ENCODE data around the gene TAPBP.
"Not testable (repeated sequence)": the region's sequence is repeated elsewhere in the genome, so short reads cannot be mapped to it uniquely, and the experiment has no call there.

Gene TAPBP

GRCh38 chr6:33313709-33314514 lies at the start of gene TAPBP:
TAPBP (minus strand) TSS chr6:33314078; CDS start chr6:33314041, 37 bp downstream.
- peak; percentile 92 for DNase-seq

GRCh38 chr6:33363486-33363885 lies 49.6 kb upstream of the TAPBP start:
- not testable (repeated sequence) for DNase-seq

- no peak for DNase-seq
Observed at GRCh38 chr6:33359331-33359730, 45.5 kb upstream of the TAPBP start.

GRCh38 chr6:33357160-33357871 lies 43.4 kb upstream of the TAPBP start:
- DNase-seq, result not testable (repeated sequence)

GRCh38 chr6:33356295-33356694 lies 42.4 kb upstream of the TAPBP start:
- no peak for DNase-seq

DNA sequence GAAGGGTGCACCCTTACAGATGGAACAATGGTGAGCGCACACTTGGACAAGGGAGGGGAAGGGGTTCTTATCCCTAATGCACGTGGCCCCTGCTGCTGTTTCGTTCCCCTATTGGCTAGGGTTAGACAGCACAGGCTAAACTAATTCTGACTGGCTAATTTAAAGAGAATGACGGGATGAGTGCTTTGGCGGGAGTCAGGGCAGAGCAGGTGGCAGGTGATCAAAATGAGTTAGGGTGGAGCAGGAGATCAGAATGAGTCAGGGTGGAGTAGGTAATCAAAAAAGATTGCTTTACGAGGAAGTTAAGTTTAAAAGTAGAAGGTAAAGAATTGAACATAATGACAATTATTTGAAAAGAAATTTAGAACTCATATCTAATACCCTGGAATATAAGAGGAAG lies 42.0 kb upstream of the TAPBP start:
- DNase-seq, result not testable (repeated sequence)

DNA sequence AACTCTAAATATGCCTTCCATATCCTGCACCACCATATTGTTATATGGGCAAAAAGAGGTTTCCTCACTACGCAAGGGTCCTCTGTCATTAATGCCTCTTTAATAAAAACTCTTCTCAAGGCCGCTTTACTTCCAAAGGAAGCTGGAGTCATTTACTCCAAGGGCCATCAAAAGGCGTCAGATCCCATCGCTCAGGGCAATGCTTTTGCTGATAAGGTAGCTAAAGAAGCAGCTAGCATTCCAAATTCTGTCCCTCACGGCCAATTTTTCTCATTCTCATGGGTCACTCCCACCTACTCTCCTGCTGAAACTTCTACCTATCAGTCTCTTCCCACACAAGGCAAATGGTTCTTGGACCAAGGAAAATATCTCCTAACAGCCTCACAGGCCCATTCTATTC lies 33.9 kb upstream of the TAPBP start:
- DNase-seq, result no peak

GRCh38 chr6:33346972-33347371 lies 33.1 kb upstream of the TAPBP start:
- DNase-seq, result not testable (repeated sequence)

DNA sequence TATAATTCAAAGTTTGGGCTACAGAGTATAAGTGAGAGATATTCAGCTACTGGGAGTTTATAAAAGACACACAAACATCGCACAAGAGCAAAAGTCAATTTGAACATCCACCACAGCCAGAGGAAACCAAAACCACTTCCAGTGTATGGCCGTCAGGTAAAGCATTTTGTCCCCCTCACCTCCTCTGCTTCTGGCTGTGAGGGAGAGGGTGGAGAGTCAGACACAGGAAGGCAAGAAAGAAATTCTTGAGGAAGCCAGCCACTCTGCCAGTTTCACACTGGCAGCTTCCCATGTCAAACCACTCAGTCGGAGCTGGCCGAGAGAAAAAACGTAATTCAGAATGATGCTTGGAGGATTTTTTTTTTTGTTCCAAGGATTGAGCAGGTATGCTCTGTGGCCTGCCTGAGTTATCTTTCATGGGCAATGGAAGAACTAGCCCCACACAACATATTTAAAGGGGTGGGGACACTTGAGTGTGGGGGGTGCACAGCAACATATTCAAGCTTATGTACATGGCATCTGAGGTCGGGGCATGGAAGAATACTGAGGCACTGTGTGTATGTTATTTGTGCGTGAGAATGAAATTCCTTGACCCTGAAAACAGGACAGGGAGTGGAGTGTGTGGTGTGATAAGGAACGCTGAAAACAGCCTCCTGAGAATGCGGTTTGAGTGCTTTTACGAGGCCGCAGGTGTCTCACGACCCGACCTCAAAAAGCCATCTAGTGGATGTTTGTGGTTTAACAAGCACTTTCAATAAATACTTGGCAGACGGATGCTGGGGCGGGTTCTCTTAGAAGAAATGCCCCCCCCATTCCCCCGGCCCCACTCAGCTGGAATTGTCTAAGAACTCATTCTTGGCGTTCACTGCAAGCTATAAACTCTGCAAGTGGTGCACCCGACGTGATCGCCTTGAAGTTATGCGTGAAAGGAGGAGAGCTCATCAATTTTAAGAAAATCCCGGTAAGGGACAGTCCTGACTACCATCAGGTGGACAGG lies 31.1 kb upstream of the TAPBP start:
- DNase-seq, result peak; percentile 82

DNA sequence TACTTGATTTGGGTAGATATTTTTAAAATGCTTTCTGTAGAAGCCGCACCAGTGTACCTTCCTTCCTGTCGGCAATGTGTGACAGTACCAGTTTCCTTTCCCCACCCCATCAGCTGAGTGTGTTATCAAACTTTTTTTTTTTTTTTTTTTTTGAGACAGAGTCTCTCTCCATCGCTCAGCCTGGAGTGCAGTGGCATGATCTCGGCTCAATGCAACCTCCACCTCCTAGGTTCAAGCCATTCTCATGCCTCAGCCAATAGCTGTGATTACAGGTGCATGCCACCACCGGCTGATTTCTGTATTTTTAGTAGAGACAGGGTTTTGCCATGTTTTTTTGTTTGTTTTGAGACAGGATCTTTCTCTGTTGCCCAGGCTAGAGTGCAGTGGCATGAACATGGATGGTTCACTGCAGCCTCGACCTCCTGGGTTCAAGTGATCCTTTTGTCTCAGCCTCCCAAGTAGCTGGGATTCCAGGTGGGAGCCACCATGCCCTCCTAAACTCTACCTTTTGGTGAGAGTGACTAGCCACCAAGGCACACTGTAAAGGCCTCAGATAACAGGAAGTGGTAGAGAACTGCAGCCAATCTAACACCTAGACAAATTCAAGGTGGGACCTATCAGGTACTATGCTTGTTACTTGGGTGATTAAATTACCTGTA lies 30.2 kb upstream of the TAPBP start:
- peak; percentile 63 for DNase-seq

DNA sequence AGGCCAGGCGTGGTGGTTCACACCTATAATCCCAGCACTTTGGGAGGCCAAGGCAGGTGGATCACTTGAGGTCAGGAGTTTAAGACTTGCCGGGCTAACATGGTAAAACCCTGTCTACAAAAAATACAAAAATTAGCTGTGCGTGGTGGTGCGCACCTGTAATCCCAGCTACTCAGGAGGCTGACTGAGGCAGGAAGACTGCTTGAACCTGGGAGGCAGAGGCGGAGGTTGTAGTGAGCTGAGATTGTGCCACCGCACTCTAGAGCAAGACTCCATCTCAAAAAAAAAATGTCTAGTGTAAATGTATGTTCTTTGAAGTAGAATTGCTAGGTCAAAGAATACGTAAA lies 29.7 kb upstream of the TAPBP start:
- DNase-seq, result not testable (repeated sequence)

DNA sequence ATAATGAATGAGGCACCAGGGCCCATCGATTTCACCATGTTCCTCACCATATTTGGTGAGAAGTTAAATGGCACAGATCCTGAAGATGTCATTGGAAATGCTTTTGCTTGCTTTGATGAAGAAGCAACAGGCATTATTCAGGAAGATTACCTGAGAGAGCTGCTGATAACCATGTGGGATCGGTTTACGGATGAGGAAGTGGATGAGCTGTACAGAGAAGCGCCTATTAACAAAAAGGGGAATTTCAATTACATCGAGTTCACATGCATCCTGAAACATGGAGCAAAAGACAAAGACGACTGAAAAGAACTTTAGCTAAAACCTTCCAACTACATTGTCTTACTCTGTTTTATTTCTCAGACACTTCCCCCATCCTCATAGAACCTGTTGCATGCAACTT lies 25.3 kb upstream of the TAPBP start:
- no peak for DNase-seq

DNA sequence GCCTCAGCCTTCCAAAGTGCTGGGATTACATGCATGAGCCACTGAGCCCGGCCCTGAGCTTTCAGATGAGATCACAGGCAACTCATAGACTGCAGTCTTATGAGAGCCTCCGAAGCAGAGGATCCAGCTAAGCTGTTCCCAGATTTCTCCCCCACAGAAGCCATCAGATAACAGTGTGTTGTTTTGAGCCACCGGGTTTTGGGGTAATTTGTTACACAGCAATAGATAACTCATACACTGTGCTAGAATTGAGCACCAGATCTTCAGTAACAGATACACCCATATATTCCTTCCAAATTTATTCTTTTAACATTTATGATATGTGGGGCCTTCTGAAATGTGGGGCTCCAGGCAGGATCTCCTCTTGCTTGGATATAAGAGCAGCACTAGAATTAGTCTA lies 22.6 kb upstream of the TAPBP start:
- DNase-seq, result no peak

GRCh38 chr6:33335916-33336315 lies 22.0 kb upstream of the TAPBP start:
- no peak for DNase-seq

DNA sequence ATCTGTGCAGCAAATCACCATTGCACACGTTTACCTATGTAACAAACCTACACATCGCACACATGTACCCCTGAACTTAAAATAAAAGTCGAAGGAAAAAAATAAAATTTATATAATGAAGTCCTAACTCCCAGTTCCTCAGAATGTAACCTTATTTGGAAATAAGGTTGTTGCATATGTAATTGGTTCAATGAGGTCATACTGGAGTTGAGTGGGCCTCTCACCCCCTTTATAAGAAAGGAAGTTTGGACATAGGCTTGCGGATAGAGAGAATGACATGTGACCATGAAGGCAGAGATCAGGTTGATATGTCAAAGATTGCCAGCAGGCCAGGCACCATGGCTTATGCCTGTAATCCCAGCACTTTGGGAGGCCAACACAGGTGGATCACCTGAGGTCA lies 19.8 kb upstream of the TAPBP start:
- no peak for DNase-seq

DNA sequence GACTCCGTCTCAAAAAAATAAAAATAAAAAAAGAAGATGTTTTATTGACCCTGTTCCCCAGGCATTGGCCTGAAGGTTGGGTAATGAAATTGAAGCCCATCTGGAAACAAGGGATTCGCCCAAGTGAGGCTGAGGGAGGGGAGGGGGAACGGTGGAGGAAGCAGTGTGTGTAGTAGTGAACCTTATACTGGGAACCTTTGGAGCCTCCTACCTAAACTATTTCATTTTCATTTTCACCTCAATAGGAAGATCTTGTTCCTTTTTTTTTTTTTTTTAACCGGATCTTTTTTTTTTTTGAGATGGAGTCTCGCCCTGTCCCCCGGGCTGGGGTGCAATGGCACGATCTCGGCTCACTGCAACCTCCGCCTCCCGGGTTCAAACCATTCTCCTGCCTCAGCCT lies 16.9 kb upstream of the TAPBP start:
- DNase-seq, result no peak

- no peak for DNase-seq
Observed at GRCh38 chr6:33329058-33329457, 15.2 kb upstream of the TAPBP start.

DNA sequence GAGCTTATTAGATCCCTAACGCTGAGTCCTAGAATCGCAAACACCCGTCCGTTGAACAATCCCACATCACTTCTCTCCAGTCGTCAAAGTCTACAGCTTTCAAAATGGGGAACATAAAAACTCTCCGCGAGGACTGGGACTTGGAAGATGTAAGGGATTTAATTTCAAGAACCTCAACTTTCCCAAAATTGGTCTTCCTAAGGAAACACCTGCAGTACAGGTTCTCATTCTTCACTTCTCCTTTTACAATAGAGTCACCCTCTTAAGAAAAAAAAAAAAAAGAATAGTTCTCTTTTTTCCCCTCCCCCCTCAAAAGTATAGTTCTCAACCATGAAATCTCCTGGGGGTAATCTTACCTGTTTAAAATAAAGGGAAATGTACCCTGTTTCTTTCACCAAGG lies 10.2 kb upstream of the TAPBP start:
- DNase-seq, result no peak

DNA sequence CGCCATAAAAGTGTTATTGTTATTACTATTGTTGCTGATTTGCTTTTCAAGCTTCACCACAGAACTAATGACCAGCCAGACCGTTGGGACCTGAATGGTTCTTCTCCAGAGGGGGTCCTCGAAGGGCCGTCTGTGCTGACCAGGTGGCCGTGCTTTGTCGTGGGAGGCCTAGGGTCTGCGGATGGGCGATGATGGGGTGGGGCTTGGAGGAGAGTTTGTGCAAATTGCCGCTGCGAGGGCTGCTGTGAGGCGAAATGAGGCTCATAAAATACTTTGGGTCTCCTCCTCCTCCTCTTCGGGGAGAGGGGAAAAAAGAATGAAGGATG lies 9.7 kb upstream of the TAPBP start:
- DNase-seq, result no peak

- no peak for DNase-seq
Observed at GRCh38 chr6:33321227-33321626, 7.3 kb upstream of the TAPBP start.

DNA sequence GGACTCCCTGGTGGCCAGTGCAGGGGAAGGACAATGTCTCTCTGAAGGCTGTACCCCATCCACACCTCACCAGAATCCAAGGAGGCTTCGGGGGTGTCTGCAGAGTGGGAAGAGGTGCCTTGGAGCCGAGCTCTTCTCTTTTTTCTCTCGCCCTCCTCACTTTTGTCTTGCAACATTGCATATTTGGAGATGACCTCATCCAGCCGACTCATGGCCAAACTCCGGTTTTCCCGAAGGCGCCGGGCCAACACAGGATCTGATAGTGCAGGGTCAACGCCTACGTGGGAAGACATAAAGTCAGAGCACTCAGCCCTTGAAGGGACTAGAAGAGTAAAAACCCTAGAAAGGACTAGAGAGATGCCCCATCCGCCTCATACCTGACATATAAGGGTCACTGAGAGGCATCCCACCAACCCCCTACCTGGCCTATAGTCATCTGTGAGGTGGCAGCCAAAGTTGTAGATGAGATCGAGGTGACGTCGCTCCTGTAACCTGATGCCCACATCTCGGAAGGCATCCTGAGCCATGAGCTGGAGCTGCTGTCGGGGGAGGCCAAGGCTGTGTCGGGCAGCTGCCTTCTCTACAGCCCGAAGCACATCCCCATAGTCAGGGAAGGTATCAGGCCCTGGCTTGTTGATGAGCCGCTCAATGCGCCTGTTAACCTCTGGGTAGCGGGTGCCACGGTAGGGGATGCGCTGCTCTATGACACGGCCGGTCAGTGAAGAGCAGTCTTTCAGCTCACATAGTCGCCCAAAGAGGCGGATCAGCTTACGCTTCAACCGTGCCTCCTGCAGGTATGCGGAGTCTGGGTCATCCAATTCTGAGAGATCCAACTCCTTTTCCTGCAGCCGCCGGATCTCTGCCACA lies 6.7 kb upstream of the TAPBP start:
- DNase-seq, result no peak

GRCh38 chr6:33319939-33320314 lies 6.0 kb upstream of the TAPBP start:
- no peak for DNase-seq

Data from activated CD4-positive, alpha-beta T cell treated with anti-CD3 and anti-CD28 coated beads, Interleukin-2, Interleukin-6, amounts not matched to agents 100 ng/mL and 50 ng/mL, durations not matched to agents 16 hours and 8 hours (primary cell).